HG03378 (cell line): ENCODE data around the gene WNK4.
A peak's percentile ranks its signal among the peaks of the same experiment; 100 is the strongest.

ENCODE experiments used
- ATAC-seq: cut with Tn5 transposase; IDR thresholded peaks from one replicate; pipeline ENCODE4 v1.9.1; 2021; ENCODE audit warnings: mild to moderate bottlenecking, moderate library complexity; ENCODE audit not compliant: unreplicated experiment

Gene WNK4

DNA sequence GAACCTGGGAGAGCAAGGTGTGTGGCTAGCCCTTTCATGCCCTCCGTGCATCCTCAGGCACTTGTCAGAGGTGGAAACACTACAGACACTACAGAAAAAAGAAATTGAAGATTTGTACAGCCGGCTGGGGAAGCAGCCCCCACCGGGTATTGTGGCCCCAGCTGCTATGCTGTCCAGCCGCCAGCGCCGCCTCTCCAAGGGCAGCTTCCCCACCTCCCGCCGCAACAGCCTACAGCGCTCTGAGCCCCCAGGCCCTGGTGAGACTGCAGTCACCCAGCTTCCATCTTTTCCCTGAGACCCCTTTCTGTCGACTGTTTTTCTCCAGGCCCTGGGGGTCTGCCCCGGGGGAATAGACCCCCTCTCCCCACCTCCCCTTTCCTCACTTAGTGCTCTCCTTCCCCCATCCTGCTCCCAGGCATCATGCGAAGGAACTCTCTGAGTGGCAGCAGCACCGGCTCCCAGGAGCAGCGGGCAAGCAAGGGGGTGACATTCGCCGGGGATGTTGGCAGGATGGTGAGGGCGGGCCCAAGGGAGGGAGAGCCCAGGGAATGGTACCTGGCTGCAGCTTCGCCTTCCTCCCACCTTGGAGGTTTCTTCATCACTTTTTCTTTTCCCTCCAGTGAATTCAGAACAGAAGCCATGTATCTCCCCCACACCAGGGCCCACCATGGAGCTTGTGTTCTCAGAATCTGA is 15.8 kb downstream of the WNK4 start:
- ATAC-seq, result no peak

- ATAC-seq, result no peak
Observed at GRCh38 chr17:42797067-42798007, 16.9 kb downstream of the WNK4 start.

DNA sequence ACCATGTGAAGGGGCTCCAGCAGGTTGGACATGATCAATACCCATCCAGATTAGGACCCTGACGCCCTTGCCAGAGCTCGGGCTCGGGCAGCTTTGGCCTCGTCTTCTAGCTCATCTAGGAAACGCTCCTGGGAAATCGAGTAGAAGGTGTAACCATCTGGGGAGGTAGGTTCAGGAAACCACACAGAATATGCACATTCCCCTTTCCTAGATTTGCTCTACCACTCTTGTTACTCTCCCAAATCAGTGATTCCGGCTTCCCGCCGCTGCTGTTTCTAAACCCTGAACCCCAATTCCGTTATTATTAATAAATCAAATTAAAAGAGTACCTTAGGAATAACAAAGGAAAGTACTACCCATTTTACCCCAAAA is 17.6 kb downstream of the WNK4 start:
- ATAC-seq, result no peak

GRCh38 chr17:42798383-42799380 is 18.3 kb downstream of the WNK4 start, which contains the start of the genes CNTD1 and COA3:
Gene CNTD1 (plus strand): TSS chr17:42798861. CDS start chr17:42799068, 207 bp downstream.
Gene COA3 (minus strand): TSS chr17:42798704. CDS start chr17:42798681, 23 bp downstream.
- ATAC-seq, result no peak

DNA sequence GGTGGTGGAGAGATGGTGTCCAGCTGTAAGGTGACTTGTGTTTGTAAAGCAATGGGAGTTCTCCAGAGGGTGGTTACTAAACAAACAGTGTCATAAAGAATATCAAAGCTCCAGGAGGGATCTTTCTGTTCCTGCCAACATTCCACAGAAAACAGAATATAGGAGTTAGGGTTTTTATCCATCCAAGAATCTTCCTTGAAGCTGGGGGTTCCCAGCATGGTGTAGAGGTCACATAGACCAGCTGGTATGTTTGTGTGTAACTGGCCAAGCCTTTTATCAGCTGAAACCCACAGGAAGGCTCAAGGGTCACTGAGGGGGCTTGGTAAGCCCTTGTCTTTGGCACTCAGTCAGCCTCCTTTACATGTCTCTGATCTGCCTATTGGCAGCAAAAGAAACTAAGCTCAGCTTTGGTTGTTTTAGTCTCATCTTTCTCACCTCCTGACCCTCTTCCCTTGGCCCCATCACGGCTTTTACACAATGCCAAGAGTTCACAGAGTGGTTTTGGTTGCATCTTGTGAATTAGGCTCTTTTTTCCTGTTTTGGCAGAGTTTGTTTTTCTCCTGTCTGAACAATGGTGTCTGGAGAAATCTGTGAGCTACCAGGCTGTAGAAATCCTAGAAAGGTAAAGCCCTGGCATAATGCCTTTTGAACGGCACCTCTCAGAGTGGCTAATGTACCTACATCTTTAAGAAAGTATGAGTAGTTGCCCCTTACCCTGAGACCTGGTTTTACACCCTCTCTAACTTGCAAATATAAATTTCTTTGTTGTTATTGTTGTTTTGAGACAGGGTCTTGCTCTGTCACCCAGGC is 22.9 kb downstream of the WNK4 start:
- no peak for ATAC-seq

GRCh38 chr17:42804918-42805367 is 24.5 kb downstream of the WNK4 start:
- no peak for ATAC-seq

- ATAC-seq, result no peak
Observed at GRCh38 chr17:42806249-42806648, 25.8 kb downstream of the WNK4 start.

DNA sequence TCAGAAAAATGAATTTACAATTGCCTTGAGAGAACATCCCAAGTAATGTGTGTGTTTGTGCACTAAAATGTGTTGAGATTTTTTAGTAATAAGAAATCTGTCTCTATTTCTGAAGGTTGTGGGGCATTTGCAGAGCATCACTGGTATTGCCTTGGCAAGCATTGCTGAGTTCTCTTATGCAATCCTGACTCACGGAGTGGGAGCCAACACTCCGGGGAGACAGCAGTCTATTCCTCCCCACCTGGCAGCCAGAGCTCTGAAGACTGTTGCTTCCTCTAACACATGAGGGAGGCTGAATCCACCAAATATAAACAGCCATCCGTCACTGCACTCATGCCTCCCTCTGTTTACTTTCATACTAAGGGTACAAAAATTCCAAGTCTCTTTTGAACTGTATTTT is 28.8 kb downstream of the WNK4 start:
- no peak for ATAC-seq

DNA sequence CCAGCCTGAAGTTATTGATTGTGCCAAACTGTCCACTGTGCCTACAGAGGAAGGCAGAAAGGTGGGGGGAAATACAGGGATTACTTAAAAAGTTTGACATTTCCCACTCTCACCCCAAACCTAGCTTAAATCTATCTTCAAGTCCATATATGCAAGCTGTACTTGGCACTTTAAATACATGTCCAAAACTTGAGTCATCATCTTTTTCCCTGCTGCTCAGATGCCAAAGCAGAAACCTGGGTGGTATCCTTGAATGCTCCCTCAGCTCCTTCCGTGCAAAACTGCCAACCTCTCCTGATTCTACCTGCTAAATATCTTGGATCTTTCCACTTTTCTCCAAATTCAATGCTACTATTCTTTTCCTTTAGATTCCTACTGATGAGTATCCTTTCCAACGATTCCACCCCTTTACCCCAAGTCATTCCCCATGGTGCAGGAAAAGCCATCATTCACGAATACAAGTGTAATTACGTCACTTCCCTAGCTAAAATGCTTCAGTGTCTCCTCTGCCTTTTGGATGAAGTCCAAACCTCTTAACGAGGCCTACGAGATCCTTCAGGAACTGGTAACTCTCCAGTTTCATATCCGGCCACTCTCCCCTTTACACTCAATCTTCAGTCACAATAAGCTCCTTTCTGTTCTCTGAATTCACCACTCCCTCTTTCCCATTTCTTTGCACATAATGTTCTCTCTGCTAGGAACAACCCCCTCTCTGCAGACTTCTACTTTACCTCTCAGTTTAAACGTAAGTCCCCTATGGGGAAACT is 34.4 kb downstream of the WNK4 start:
- no peak for ATAC-seq

DNA sequence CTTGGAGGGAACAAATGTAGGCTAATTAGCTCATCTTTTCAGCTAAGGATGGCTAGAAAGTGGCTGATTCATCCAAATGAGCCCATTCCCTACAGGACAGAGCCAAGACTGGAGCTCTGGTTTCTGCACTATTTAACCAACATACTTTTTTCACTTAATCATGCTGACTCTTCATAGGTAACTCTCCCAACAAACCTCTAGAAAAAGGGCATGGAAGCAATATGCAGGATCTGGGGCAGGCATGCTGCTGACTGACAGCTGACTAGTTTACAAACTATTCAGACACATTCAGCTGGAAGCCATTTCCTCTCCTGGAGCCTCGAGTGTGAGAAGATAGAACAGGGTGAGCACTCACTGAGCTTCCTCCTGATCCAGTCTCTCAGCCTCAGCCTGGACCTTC is 37.5 kb downstream of the WNK4 start:
- ATAC-seq, result no peak

- ATAC-seq, result no peak
Observed at GRCh38 chr17:42818379-42818778, 38.0 kb downstream of the WNK4 start.

GRCh38 chr17:42819939-42820535 is 39.6 kb downstream of the WNK4 start:
- ATAC-seq, result no peak

DNA sequence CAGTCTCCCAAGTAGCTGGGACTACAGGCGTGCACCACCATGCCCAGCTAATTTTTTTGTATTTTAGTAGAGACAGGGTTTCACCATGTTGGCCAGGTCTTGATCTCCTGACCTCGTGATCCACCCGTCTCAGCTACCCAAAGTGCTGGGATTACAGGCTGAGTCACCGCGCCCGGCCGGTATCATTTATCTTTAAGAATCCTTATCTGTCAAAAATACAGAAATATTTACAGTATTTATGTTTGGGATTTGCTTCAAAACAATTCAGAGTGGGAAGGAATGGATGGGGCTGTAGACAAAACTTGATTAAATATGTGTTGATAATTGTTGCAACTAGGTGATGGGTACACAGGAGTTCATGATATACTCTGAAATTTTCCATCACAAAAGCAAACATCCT is 40.8 kb downstream of the WNK4 start:
- ATAC-seq, result no peak

- no peak for ATAC-seq
Observed at GRCh38 chr17:42827472-42827871, 47.1 kb downstream of the WNK4 start.

- no peak for ATAC-seq
Observed at GRCh38 chr17:42830971-42831370, 50.6 kb downstream of the WNK4 start.

DNA sequence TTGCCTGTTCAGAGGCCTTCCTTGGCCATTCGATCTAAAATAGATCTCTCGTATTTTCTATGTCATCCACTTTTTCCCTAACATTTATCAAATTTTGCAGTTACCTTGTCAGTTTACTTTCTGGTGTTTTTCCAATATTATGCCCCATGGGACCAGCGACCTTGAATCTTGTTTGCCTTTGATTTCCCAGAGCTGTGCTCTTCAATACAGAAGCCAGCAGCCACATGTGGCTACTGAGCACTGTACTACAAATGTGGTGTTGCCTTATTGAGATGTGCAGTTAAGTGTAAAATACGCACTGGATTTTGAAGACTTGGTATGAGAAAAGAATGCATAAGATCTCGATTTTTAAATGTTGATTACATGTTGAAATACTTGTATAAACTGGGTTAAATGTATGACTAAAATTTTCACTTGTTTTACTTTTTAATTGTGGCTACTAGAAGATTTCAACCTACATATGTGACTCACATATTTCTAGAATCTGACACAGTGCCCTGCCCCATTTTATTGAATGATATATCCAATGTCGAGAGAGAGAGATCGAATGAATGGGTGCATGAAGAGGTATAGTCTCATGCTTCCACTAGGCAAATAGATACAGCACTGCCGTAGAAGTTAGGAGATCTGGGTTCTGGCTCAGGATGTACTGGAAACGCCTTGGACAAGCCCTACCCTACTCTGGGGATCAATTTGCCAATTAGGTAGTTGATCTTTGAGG is 52.0 kb downstream of the WNK4 start:
- ATAC-seq, result peak; percentile 17

GRCh38 chr17:42832934-42833766 is 52.7 kb downstream of the WNK4 start, which contains the start of gene PSME3:
Gene PSME3 (plus strand): TSS chr17:42833397. CDS start chr17:42833632, 235 bp downstream.
- peak; percentile 67 for ATAC-seq
